H9 (cell line): ENCODE data around the gene MGAT5. TPM values are rescaled to one million over a fixed set of nuclear protein-coding genes. Genes with fewer than 3 reads are reported as not detected.

Experiments used
- DNase-seq: peaks from one replicate; pipeline ENCODE4 v3.0.0-alpha.2; 2017
- H2AFZ ChIP-seq: one replicate; pipeline ENCODE4 v1.6.1; 2013; ENCODE audit warnings: mild to moderate bottlenecking, low read length, control low read depth, moderate library complexity
- H2AK5ac ChIP-seq: 2 replicates; pipeline ENCODE4 v1.6.1; 2013; ENCODE audit warnings: low read length, control low read depth, mixed read lengths; ENCODE audit not compliant: insufficient read length
- H2BK120ac ChIP-seq: one replicate; pipeline ENCODE4 v1.6.1; 2013; ENCODE audit warnings: low read depth, mild to moderate bottlenecking, low read length, control low read depth, inconsistent platforms; ENCODE audit not compliant: poor library complexity, severe bottlenecking
- H2BK12ac ChIP-seq: 2 replicates; pipeline ENCODE4 v1.6.1; 2013; ENCODE audit warnings: low read length, control low read depth, mixed read lengths, low read depth; ENCODE audit not compliant: insufficient read length
- H2BK15ac ChIP-seq: 2 replicates; pipeline ENCODE4 v1.6.1; 2013; ENCODE audit warnings: low read depth, low read length, control low read depth
- H2BK20ac ChIP-seq: one replicate; pipeline ENCODE4 v1.6.1; 2013; ENCODE audit warnings: low read depth, mild to moderate bottlenecking, low read length, control low read depth, inconsistent platforms; ENCODE audit not compliant: poor library complexity, severe bottlenecking
- H2BK5ac ChIP-seq: 2 replicates; pipeline ENCODE4 v1.6.1; 2013; ENCODE audit warnings: low read length, control low read depth, mixed read lengths; ENCODE audit not compliant: insufficient read length
- H3K14ac ChIP-seq: 2 replicates; pipeline ENCODE4 v1.6.1; 2013; ENCODE audit warnings: low read length, control low read depth; ENCODE audit not compliant: insufficient read depth
- H3K18ac ChIP-seq: 2 replicates; pipeline ENCODE4 v1.6.1; 2013; ENCODE audit warnings: low read depth, mild to moderate bottlenecking, mixed read lengths, low read length, control low read depth; ENCODE audit not compliant: insufficient read length
- H3K23ac ChIP-seq: 2 replicates; pipeline ENCODE4 v1.6.1; 2013; ENCODE audit warnings: low read length, control low read depth, mixed read lengths, low read depth; ENCODE audit not compliant: insufficient read length
- H3K23me2 ChIP-seq: 2 replicates; pipeline ENCODE4 v1.6.1; 2013; ENCODE audit warnings: low read depth, mild to moderate bottlenecking, mixed read lengths, low read length, control low read depth; ENCODE audit not compliant: insufficient read length, poor library complexity, severe bottlenecking
- H3K27ac ChIP-seq: 2 replicates; pipeline ENCODE4 v1.5.1; 2013; ENCODE audit warnings: low read length, control low read depth, mixed read lengths, low read depth; ENCODE audit not compliant: insufficient read length
- H3K27me3 ChIP-seq: 2 replicates; pipeline ENCODE4 v1.6.1; 2013; ENCODE audit warnings: low read length, control low read depth, inconsistent platforms; ENCODE audit not compliant: insufficient read depth
- H3K4ac ChIP-seq: 2 replicates; pipeline ENCODE4 v1.6.1; 2013; ENCODE audit warnings: low read depth, mild to moderate bottlenecking, control low read depth, inconsistent platforms, low read length, moderate library complexity
- H3K4me1 ChIP-seq: 2 replicates; pipeline ENCODE4 v1.6.1; 2013; ENCODE audit warnings: low read length, control low read depth, inconsistent platforms; ENCODE audit not compliant: insufficient read depth
- H3K4me2 ChIP-seq: 2 replicates; pipeline ENCODE4 v1.6.1; 2013; ENCODE audit warnings: low read length, control low read depth, mixed read lengths; ENCODE audit not compliant: insufficient read length, insufficient read depth
- H3K56ac ChIP-seq: 2 replicates; pipeline ENCODE4 v1.6.1; 2013; ENCODE audit warnings: low read depth, mild to moderate bottlenecking, mixed read lengths, low read length, control low read depth; ENCODE audit not compliant: insufficient read length
- H3K79me1 ChIP-seq: 2 replicates; pipeline ENCODE4 v1.6.1; 2013; ENCODE audit warnings: low read depth, mild to moderate bottlenecking, moderate library complexity, low read length, control low read depth, inconsistent platforms; ENCODE audit not compliant: insufficient read depth, poor library complexity, severe bottlenecking
- H3K79me2 ChIP-seq: 2 replicates; pipeline ENCODE4 v1.6.1; 2013; ENCODE audit warnings: low read length, control low read depth, inconsistent platforms; ENCODE audit not compliant: insufficient read depth
- H3K9ac ChIP-seq: 2 replicates; pipeline ENCODE4 v1.6.1; 2013; ENCODE audit warnings: low read length, control low read depth, mixed read lengths; ENCODE audit not compliant: insufficient read length; ENCODE audit errors: extremely low read depth
- H3K9me3 ChIP-seq: one replicate; pipeline ENCODE4 v1.6.1; 2013; ENCODE audit warnings: low read depth, low read length, inconsistent platforms; ENCODE audit not compliant: control insufficient read depth
- H3T11ph ChIP-seq: one replicate; pipeline ENCODE4 v1.6.1; 2013; ENCODE audit warnings: mild to moderate bottlenecking, low read length, control low read depth, inconsistent platforms
- H4K20me1 ChIP-seq: one replicate; pipeline ENCODE4 v1.6.1; 2013; ENCODE audit not compliant: control insufficient read depth, insufficient read length, insufficient read depth
- H4K5ac ChIP-seq: 2 replicates; pipeline ENCODE4 v1.6.1; 2013; ENCODE audit warnings: low read depth, mild to moderate bottlenecking, mixed read lengths, low read length, control low read depth; ENCODE audit not compliant: insufficient read length
- H4K8ac ChIP-seq: replicated peaks from 2 replicates; pipeline ENCODE4 v1.6.1; 2013; ENCODE audit warnings: low read length, control low read depth, mixed read lengths, low read depth; ENCODE audit not compliant: insufficient read length
- H4K91ac ChIP-seq: 2 replicates; pipeline ENCODE4 v1.6.1; 2013; ENCODE audit warnings: low read depth, mild to moderate bottlenecking, moderate library complexity, mixed read lengths, low read length, control low read depth; ENCODE audit not compliant: insufficient read length
- H3K27ac Mint-ChIP-seq, 3 experiments: 2 replicates in 2 of 3; 3 replicates in 1 of 3; pipeline ENCODE4 v1.8.0; 2020 to 2021; ENCODE audit warnings: mixed read lengths in 3 of 3, mild to moderate bottlenecking in 1 of 3, moderate library complexity in 1 of 3
- H3K27me3 Mint-ChIP-seq: 2 replicates; pipeline ENCODE4 v1.8.0; 2021; ENCODE audit warnings: low read depth, mild to moderate bottlenecking, moderate library complexity, mixed read lengths
- H3K36me3 Mint-ChIP-seq, 3 experiments: 2 replicates in 2 of 3; 3 replicates in 1 of 3; pipeline ENCODE4 v1.8.0; 2020 to 2021; ENCODE audit warnings: low read depth in 3 of 3, mixed read lengths in 3 of 3; ENCODE audit not compliant: insufficient read depth in 1 of 3
- H3K4me1 Mint-ChIP-seq, 2 experiments: 2 replicates each; pipeline ENCODE4 v1.8.0; 2020; ENCODE audit warnings: mixed read lengths in 2 of 2
- H3K4me3 Mint-ChIP-seq, 2 experiments: 2 replicates in 1 of 2; 3 replicates in 1 of 2; pipeline ENCODE4 v1.8.0; 2020 to 2021; ENCODE audit warnings: mild to moderate bottlenecking in 2 of 2, mixed read lengths in 2 of 2, moderate library complexity in 1 of 2
- H3K9me3 Mint-ChIP-seq, 2 experiments: 2 replicates in 1 of 2; 3 replicates in 1 of 2; pipeline ENCODE4 v1.8.0; 2020; ENCODE audit warnings: mild to moderate bottlenecking in 2 of 2, mixed read lengths in 2 of 2, moderate library complexity in 1 of 2
- CTCF ChIP-seq: fragments of 200-600 bp; sonication (generic); conservative IDR thresholded peaks from 3 replicates; pipeline ENCODE4 v1.8.0; 2021; ENCODE audit warnings: antibody characterized with exemption, mild to moderate bottlenecking
- WGBS: extraction: QIAGEN DNeasy Blood & Tissue Kit; methylation state at CpG from one replicate; pipeline ENCODE4 v1.1.7; 2013; ENCODE audit warnings: missing lambda C conversion rate, low lambda C conversion rate, mixed read lengths; ENCODE audit not compliant: insufficient read length; ENCODE audit errors: extremely low coverage; 5-methylcytosine and 5-hydroxymethylcytosine counted together
- total RNA-seq: library from RNA; stranded (reverse); gene quantifications from 2 replicates; pipeline ENCODE4 v1.2.1, GENCODE V29; 2021

Gene MGAT5
- total RNA-seq, 1 experiment from 2014 or later: 25.7 TPM

GRCh38 chr2:134241911-134242310 is 12.0 kb upstream of the MGAT5 start:
- no peak overlapping the region for H4K91ac ChIP-seq
- no CpG with 5 or more reads among the region's 2 CpGs for WGBS
- H3K4me3 Mint-ChIP-seq: no peak overlapping the region

More at GRCh38 chr2:134241911-134242310, 12.0 kb upstream of the MGAT5 start:
- Histone ChIP-seq H2BK20ac (no peak overlapping the region), H3K79me2 (no peaks in the 10 kb centered on the region; the same call in 1 of the 2 replicates), H4K20me1 (no peaks in the 10 kb centered on the region), H3K4me1 (0 out of 2 replicates have a peak, but pooled peaks cover 2% of the 10 kb centered on the region), H2BK15ac (no peak overlapping the region), H3K9ac (no peak overlapping the region), H2BK5ac (no peak overlapping the region), H3K4me2 (no peak overlapping the region), H4K5ac (no peak overlapping the region), H2BK120ac (no peak overlapping the region), H3K18ac (no peak overlapping the region), H3K79me1 (peaks cover 2% of the 10 kb centered on the region), H3K4ac (no peak overlapping the region), H3K14ac (no peak overlapping the region), H3T11ph (no peak overlapping the region), H3K27me3 (no peaks in the 10 kb centered on the region), H3K23ac (no peak overlapping the region), H3K23me2 (no peaks in the 10 kb centered on the region), H2AK5ac (no peak overlapping the region), H2AFZ (no peak overlapping the region), H3K9me3 (no peaks in the 10 kb centered on the region), H4K8ac (no peak overlapping the region), H3K56ac (no peak overlapping the region), H2BK12ac (no peak overlapping the region), H3K27ac (no peak overlapping the region)
- no peaks in the 10 kb centered on the region for H3K27me3 Mint-ChIP-seq
- DNase-seq: no peak
- peaks cover 13 to 18% of the 10 kb centered on the region in 2 experiments for H3K4me1 Mint-ChIP-seq
- no peak for TF ChIP-seq CTCF
- H3K9me3 Mint-ChIP-seq: no peaks in the 10 kb centered on the region
- H3K36me3 Mint-ChIP-seq: no peaks in the 10 kb centered on the region
- H3K27ac Mint-ChIP-seq: no peak overlapping the region
